ENCODE data around the gene POTEB3. TPM values are rescaled to one million over a fixed set of nuclear protein-coding genes. Genes with fewer than 3 reads are reported as not detected.

Gene POTEB3
- total RNA-seq = not detected

GRCh38 chr15:21440399-21440798 is at the start of gene POTEB3:
Gene POTEB3, minus strand, starts transcription at chr15:21440499. Its CDS starts 488 bp downstream, at chr15:21440011.

Small RNA genes within 50 kb of the gene (small RNA-seq; reads per million reads assigned to genes)
- gene GRAMD4P6 (ENCODE audit: low replicate concordance) (not detected), gene MIR3118-3 (ENCODE audit: low replicate concordance) (not detected), gene RF00026 (ENCODE audit: low replicate concordance) (not detected)
